HG02798 (cell line): ENCODE results near the gene IL17RD.

Experiments used
- ATAC-seq: cut with Tn5 transposase; IDR thresholded peaks from one replicate; pipeline ENCODE4 v1.9.1; 2021; ENCODE audit warnings: mild to moderate bottlenecking; ENCODE audit not compliant: unreplicated experiment, poor library complexity

IL17RD gene

DNA sequence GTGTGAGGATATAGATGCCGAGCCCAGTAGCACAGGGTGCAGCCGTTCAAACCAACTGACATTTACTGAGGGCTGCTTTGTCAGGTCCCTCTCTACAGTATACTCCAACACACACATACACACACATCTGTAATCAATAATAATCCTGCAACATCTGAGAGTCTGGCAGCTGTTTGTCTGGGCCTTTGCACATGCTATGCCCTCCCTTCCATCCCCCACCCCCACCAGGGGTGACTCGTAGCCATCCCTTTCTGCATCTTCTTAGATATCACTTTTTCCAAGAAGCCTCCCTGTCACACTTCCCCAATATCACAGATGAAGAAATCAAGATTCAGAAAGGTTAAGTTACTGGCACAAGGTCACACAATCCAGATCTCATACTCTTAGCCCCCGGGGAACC lies 91.0 kb downstream of the IL17RD start:
- ATAC-seq = no peak

DNA sequence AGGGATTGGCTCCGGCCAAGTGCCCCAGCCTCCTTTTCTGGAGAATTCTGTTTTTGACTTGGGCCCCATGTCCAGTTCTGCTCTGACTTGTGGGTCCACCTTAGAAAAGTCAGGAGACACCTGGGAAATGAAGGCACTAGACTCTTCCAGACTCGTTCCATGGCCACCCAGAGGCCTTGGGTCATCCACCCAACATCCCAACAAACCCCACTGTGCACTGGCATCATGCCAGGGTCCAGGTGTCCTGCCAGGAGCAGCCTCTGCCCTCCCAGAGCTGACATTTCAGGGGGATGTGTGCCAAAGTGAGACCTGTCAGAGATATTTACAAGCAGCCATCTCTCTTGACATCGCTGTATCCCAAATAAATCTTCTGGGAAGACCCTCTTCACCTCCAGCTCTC lies 91.5 kb downstream of the IL17RD start:
- ATAC-seq = no peak

- no peak for ATAC-seq
These were observed 95.7 kb downstream of the IL17RD start for GRCh38 chr3:57069503-57069902.

GRCh38 chr3:57068437-57069089 lies 96.6 kb downstream of the IL17RD start:
- peak; percentile 98 for ATAC-seq

- ATAC-seq = no peak
These were observed 98.7 kb downstream of the IL17RD start for GRCh38 chr3:57066471-57066870.

GRCh38 chr3:57065588-57065987 lies 99.6 kb downstream of the IL17RD start:
- ATAC-seq = no peak

GRCh38 chr3:57064572-57064971 lies 100.6 kb downstream of the IL17RD start:
- no peak for ATAC-seq

- ATAC-seq = no peak
These were observed 101.2 kb downstream of the IL17RD start for GRCh38 chr3:57064001-57064400.

DNA sequence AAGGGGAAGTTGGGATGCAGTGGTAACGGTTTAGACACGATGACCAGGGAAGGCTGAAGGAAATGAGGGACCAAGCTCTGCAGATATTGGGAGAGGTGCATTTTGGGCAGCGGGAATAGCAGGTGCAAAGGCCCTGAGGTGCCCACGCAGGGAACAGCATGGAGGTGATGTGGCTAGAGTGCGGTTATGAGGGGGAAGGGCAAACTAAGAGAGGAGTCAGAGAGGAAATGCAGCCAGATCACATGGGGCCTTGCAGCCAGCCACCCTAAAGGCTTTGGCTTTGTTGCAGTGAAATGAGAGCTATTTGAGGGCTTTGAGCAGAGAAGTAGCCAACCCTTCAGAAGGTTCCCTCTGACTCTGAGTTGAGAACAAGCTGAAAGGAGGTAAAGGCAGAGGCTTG lies 102.1 kb downstream of the IL17RD start:
- no peak for ATAC-seq

DNA sequence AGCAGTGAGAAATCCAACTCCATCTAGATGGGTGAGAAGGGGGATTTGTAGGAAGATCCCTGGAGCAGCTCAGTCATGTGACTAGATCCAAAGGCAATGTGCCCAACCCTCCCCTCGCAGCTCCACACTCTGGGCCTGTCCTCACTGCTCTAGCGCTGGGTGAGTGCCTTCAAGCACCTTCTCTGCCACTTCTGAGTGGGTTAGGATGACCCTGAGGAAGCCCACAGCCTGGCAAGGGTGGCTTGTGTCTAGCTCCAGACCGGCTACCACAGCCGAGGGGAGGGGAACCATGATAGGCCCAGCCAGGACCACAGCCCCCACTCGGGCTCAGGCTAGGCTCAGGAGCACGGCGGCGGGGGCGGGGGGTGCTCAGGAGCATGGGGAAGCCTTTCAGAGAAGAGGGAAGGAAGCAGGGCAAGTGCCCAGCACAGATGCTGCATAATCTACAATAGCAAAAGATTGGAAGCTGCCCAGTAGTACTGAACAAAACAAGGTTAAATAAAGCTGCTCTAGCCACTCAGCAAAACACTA lies 103.0 kb downstream of the IL17RD start:
- no peak for ATAC-seq

DNA sequence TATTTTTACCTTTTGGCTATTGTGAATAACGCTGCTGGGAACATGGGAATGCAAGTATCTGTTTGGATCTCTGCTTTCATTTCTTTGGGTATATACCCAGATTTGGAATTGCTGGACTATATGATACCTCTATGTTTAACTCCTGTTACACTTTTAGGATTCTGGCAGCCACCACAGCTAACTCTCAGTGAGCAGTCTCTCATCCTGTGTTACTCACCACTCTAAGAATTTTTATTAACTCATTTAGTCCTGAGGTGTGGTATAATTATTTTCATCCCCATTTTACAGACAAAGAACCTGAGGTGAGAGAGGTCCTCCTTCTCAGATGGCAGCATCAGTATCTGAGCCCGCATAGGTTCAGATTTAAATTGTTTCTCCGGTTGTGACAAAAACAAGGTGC lies 103.6 kb downstream of the IL17RD start:
- no peak for ATAC-seq

DNA sequence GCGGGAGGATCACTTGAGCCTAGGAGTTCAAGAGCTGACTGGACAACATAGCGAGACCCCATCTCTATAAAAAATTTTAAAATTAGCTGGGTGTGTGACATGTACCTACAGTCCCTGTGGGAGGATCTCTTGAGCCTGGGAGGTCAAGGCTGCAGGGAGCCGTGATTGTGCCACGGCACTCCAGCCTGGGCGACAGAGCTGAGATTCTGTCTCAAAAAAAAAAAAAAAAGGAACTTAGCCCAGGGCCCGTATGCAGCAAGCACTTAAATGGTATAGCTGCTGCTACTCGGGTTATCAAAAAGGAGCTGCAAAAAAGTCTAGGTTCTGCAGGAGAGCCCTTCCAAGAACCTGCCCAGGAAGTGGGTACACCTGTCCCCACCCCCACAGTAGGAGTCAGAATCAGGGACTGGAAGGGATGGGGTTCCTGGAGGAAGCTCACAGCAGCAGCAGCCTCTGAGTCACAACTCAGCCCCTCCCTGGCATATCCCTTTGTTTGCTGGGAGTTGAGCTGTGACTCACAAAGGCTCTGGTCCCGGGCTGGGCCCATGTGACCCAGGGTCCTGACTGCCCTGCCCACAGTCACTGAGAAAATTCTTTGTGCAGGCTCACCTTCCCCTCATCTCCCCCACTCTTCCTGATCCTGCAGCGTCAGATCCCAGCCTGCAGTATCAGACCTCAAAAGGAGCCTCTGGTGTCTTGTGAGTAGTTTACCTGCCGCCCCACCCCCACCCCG lies 104.9 kb downstream of the IL17RD start, which contains the start of gene SPATA12:
Gene SPATA12 (plus strand): TSS at position 576 of the 733 bp plus-strand sequence. CDS start 13,031 bp downstream, outside the sequence.
- ATAC-seq = no peak

DNA sequence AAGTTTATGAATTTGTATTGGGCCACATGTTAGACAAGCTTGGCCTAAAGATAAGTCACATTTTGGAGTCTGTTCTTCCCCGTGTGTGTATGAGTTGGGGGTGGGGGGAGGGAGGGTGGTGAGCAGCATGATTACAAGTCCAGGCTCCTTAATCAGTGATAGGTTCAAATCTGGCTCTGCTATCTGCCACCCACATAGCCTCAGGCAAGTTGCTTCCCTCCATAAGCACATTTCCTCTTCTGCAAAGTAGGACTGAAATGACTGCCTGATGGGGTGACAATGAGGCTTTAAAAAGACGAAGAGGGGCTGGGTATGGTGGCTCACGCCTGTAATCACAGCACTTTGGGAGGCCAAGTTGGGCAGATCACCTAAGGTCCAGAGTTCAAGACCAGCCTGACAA lies 105.7 kb downstream of the IL17RD start:
- ATAC-seq = no peak

- ATAC-seq = no peak
These were observed 107.8 kb downstream of the IL17RD start for GRCh38 chr3:57057351-57057750.

DNA sequence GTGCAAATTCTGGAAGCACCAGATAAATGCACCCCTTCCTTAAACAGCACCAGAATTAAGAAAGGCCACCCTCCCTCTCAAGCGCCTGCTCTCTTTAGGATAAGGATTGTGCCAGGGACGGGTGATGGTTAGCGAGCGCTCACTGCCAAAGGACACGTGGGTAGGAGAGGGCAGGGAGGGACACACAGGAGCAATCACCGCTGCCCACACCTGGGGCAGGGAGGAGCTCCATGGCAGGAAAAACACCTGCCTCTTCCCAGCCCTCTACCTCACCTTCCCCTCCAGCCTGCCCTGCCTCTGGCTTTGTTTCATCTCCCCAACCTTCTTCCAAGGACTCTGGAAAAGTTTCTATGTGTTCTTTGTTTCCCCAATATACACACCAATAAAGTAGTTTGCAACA lies 112.0 kb downstream of the IL17RD start:
- ATAC-seq = no peak

DNA sequence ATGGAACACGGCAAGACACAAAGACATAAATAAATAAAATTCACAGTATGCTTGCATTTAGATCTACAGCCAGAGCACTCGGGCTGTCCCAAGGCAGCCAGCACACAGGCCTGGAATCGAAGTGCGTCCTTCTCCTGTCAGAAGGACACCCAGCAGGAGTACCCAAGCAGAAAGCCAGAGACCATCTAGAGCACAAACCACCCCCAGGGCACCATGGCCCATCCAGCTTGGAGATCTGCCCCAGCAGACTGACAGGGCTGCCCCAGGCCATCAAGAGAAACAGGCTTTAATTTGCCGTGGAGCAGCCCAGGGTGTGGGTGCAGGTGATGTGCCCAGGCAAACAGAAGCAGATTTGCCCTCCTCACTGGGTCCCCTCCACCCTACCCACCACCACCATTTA lies 112.5 kb downstream of the IL17RD start:
- no peak for ATAC-seq

- ATAC-seq = no peak
These were observed 116.4 kb downstream of the IL17RD start for GRCh38 chr3:57048728-57049127.

DNA sequence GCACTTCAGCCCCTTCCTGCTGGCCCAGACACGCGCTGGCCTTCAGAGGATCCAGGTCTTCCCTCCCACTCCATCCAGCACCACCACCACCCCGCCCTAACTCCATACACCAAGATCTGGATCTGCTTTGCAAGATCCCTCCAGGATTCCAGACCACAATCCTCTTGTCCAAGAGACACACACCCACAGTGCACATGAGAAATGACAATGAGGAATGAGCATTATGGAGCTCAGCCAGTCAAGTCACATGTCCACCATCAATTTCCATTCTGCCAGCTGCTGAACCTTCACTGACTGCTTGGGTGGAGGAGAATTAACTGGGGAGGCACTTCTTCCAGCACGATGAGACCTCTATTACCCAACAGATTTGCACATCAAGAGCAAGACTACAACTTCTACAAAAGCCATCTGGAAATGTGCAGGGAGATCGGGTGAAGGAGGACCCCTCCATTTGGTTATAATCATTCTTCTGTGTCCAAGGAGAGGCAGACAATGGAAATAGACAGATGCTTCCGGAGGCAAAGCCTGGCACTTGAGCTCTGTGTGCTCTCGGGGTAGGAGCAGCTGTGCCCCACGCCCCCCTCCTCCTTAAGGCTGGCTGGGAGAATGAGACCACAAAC lies 117.0 kb downstream of the IL17RD start:
- no peak for ATAC-seq

- no peak for ATAC-seq
These were observed 118.9 kb downstream of the IL17RD start for GRCh38 chr3:57046101-57046765.

DNA sequence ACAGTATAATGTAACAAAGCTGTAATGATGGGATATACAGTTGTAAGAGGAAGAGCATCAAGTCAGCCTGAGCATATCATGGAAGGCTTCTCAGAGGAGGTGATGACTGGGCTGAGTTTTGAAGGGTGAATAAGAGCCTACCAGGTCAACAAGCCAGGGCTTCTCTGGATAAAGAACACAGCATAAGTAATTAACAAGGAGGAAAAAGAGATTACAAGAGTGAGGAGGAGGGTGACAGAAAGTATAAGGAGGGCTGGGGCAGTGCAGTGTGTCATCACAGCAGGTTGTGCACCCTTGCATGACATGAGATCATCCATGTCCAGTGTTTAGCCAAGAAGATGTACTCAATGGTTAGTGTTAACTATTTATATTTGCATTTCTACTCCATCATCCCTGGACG lies 121.6 kb downstream of the IL17RD start:
- ATAC-seq = no peak

DNA sequence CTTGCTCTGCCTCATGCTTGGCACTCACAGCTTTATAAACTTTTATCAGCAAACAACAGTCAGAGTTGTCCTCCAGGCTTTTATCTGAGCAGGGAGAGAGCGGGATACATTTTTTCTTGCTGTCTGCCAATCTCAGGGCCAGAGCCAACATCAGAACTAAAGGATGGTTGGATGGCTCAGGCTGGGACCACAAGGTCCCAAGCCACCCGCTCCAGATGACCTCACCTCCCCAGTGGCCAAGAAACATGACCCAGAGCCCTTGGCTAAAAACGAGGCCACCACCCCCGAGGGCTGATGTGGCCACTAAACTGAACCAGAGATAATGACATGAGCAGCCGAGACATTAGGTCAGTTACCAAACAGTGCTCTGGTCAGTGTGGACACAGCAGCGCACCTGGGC lies 123.5 kb downstream of the IL17RD start:
- no peak for ATAC-seq
